Mammary microvascular endothelial cell (primary cell): Measurements from ENCODE around the gene ADAM33. TPM values are rescaled to one million over a fixed set of nuclear protein-coding genes. Genes with fewer than 3 reads are reported as not detected.

Experiments used
- total RNA-seq: library from RNA; depleted of rRNA; stranded (reverse); fragments of >200 nt; gene quantifications from 2 replicates; pipeline ENCODE4 v1.2.3, GENCODE V29; 2015

The ADAM33 gene, protein sequence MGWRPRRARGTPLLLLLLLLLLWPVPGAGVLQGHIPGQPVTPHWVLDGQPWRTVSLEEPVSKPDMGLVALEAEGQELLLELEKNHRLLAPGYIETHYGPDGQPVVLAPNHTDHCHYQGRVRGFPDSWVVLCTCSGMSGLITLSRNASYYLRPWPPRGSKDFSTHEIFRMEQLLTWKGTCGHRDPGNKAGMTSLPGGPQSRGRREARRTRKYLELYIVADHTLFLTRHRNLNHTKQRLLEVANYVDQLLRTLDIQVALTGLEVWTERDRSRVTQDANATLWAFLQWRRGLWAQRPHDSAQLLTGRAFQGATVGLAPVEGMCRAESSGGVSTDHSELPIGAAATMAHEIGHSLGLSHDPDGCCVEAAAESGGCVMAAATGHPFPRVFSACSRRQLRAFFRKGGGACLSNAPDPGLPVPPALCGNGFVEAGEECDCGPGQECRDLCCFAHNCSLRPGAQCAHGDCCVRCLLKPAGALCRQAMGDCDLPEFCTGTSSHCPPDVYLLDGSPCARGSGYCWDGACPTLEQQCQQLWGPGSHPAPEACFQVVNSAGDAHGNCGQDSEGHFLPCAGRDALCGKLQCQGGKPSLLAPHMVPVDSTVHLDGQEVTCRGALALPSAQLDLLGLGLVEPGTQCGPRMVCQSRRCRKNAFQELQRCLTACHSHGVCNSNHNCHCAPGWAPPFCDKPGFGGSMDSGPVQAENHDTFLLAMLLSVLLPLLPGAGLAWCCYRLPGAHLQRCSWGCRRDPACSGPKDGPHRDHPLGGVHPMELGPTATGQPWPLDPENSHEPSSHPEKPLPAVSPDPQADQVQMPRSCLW
- total RNA-seq = not detected in 2 replicates

DNA sequence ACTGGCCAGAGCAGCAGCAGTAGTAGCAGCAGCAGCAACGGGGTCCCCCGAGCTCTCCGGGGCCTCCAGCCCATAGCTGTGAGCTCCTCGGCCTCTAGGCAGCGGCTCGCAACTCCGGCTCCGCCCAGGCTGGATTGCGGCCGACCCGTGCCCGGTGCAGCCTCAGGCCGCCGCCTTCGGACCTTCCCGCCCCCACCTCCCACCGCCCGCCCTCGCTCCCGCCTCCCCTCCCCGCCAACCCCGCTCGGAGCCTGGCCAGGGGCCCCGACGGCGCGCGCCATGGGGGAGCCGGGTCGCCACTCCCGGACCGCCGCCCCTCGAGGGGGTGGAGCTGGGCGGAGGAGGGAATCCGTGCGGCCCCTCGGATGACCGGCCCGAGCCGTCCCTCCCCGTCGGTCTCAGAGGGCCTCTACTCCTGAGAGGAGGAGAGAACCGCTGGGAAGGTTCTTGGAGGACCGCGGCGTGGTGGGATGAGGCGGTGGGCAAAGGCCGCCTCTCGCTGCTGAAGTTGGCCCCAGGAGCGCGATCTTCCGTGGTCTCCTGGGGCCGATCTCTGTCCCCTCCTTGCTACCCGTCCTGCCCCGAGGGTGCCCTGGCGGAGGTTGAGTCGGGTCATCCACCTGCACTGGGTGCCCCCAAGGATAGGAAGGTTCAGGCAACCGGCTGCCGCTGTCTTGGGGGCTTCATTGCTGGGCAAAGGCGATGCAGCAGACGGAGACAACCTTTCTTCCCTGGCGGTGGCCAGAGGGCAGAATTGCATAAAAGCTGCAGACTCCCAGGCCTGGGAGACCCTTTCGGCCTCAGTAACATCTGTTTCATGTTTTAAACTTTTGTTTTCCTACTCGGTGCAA is at the start of gene ADAM33:
Gene ADAM33, minus strand, starts transcription at position 80 of the 851 bp plus-strand sequence. Its CDS starts 6 bp downstream, at position 74.

DNA sequence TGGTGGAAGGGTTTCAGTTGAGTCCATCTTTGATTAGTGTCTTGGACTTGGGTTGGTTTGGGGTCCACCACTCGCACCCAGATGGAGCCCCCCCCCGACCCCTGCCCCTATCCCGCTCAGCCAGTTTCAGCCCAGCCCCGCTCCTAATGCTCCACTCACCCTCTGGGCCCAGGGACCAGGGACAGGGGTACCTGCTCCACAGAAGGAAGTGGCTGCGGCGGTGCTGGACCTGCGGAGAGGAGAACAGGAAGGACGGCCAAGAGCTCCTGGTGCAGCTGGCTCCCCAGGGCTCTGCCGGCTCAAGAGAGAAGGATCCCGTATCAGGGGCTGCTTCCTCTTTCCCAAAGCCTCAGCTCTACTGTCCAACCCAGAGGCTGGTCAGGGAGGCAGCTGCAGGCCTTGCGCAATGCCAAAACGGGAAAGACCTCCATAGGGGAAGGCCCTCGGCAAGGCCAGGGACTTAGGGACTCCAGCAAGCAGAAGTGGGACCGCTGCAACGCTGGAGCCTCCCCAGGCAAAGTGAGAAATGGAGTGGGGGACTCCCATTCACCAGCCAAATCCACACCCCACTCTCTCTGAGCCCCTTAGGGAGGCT is 30.6 kb upstream of the ADAM33 start, which contains the start of gene SIGLEC1:
Gene SIGLEC1, minus strand, starts transcription at position 322 of the 595 bp plus-strand sequence. CDS start 5,472 bp downstream, outside the sequence.

DNA sequence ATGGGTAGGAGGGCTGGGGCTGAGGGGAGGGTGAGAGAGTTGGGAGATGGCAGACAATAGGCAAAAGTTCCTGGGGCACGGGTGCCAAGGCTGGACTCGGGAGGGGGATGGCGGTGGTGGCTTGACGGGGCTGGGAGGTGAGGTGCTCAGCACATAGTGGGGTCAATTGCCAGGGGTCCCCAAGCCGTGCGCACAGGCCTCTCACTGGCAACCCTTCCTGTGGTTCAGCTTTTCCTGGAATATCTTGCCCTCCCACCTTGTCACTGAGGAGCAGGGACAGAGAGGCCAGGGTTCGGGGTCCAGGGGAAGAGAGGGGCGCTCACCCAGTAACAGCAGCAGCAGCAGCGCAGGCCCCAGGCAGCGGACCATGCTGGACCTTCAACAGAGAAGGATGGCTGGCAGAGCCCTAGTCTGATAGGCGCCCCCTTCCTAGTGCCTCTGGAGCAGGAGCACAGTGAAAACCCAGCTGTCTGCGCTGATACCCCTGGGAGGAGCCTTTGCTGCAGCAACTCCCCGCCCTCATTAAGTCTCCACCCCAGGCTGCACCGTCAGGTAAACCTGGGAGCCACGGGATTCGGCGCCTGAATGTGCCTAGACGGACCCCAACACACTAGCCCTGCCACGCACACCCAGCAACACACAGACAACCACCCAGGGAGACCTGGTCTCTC is 18.6 kb downstream of the ADAM33 start, which contains the start of gene GFRA4:
Gene GFRA4, minus strand, starts transcription at position 369 of the 671 bp plus-strand sequence. Its CDS starts 0 bp downstream, at position 369.

Other genes with a start within 250 kb of the ADAM33 start
- gene ATRN, start 211.0 kb downstream of the ADAM33 start, total RNA-seq = 13.0 and 15.3 TPM in 2 replicates
- gene GFRA4, start 18.6 kb downstream of the ADAM33 start, total RNA-seq = not detected in 2 replicates
- not detected in 2 replicates for gene SIGLEC1, start 30.6 kb upstream of the ADAM33 start, total RNA-seq
- gene HSPA12B, start 50.7 kb upstream of the ADAM33 start, total RNA-seq = 49.3 and 50.2 TPM in 2 replicates
- gene ADISSP, start 85.7 kb upstream of the ADAM33 start, total RNA-seq = 56.4 and 56.9 TPM in 2 replicates
- gene SPEF1, start 99.4 kb upstream of the ADAM33 start, total RNA-seq = not detected in 2 replicates
- gene CENPB, start 104.7 kb upstream of the ADAM33 start, total RNA-seq = 97.8 and 101 TPM in 2 replicates
- 59.7 and 65.4 TPM in 2 replicates for gene CDC25B, start 114.3 kb upstream of the ADAM33 start, total RNA-seq
- 23.5 and 26.3 TPM in 2 replicates for gene AP5S1, start 138.5 kb upstream of the ADAM33 start, total RNA-seq
- gene MAVS, start 164.8 kb upstream of the ADAM33 start, total RNA-seq = 23.9 and 28.4 TPM in 2 replicates
- gene PANK2, start 207.4 kb upstream of the ADAM33 start, total RNA-seq = 40.6 and 49.6 TPM in 2 replicates